MM.1S (cell line): ENCODE results near the gene SPI1.

Experiments
- EZH2 ChIP-seq: fragments of 300-600 bp; sonication (generic); optimal IDR thresholded peaks from 2 replicates; pipeline ENCODE3; 2017; ENCODE audit warnings: low read depth, mild to moderate bottlenecking, antibody characterized with exemption, low read length, mixed read lengths
- TF ChIP-seq, protein P1 (sequence below): fragments of 300-600 bp; sonication (generic); IDR thresholded peaks from 2 replicates; pipeline ENCODE4 v1.5.1; 2016; ENCODE audit warnings: antibody characterized with exemption, low read length, mixed read lengths

- TF ChIP-seq, protein P1, sequence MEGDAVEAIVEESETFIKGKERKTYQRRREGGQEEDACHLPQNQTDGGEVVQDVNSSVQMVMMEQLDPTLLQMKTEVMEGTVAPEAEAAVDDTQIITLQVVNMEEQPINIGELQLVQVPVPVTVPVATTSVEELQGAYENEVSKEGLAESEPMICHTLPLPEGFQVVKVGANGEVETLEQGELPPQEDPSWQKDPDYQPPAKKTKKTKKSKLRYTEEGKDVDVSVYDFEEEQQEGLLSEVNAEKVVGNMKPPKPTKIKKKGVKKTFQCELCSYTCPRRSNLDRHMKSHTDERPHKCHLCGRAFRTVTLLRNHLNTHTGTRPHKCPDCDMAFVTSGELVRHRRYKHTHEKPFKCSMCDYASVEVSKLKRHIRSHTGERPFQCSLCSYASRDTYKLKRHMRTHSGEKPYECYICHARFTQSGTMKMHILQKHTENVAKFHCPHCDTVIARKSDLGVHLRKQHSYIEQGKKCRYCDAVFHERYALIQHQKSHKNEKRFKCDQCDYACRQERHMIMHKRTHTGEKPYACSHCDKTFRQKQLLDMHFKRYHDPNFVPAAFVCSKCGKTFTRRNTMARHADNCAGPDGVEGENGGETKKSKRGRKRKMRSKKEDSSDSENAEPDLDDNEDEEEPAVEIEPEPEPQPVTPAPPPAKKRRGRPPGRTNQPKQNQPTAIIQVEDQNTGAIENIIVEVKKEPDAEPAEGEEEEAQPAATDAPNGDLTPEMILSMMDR = no peak
- no peak for TF ChIP-seq EZH2
Measured at GRCh38 chr11:47325271-47326041, 52.9 kb downstream of the SPI1 start.
